SU-DHL-6 (cell line): ENCODE measurements around the gene GLDN.

Experiments
- H2AFZ ChIP-seq: fragments of 200-600 bp; sonication (generic); 2 replicates; pipeline ENCODE4 v1.6.1; 2014; ENCODE audit warnings: low read depth, mild to moderate bottlenecking, moderate library complexity, mixed read lengths, antibody characterized with exemption, low read length; ENCODE audit not compliant: severe bottlenecking
- H3F3A ChIP-seq: fragments of 200-600 bp; shearing (Covaris generic); 2 replicates; pipeline ENCODE4 v1.6.0; 2016; ENCODE audit warnings: antibody characterized with exemption, mild to moderate bottlenecking; ENCODE audit not compliant: insufficient read depth
- H3K27ac ChIP-seq: fragments of 200-600 bp; sonication (generic); 2 replicates; pipeline ENCODE4 v1.5.1; 2016; ENCODE audit warnings: low read depth, mild to moderate bottlenecking, low read length, moderate library complexity, mixed read lengths
- H3K27me3 ChIP-seq: fragments of 200-600 bp; sonication (generic), shearing (Covaris generic); 2 replicates; pipeline ENCODE4 v1.6.0; 2014; ENCODE audit warnings: mild to moderate bottlenecking, low read length
- H3K36me3 ChIP-seq: fragments of 200-600 bp; sonication (generic); 2 replicates; pipeline ENCODE4 v1.6.1; 2014; ENCODE audit warnings: mild to moderate bottlenecking, low read length, mixed read lengths
- H3K4me2 ChIP-seq: fragments of 300-600, 200-600 bp; shearing (Covaris generic), sonication (generic); 2 replicates; pipeline ENCODE4 v1.6.0; 2014; ENCODE audit warnings: low read length, low read depth, mild to moderate bottlenecking; ENCODE audit not compliant: poor library complexity, severe bottlenecking
- H3K4me3 ChIP-seq: fragments of 200-600 bp; sonication (generic); 2 replicates; pipeline ENCODE4 v1.5.1; 2014; ENCODE audit warnings: antibody characterized with exemption, low read length, mild to moderate bottlenecking, mixed read lengths; ENCODE audit not compliant: insufficient read depth, poor library complexity, severe bottlenecking
- H3K79me2 ChIP-seq: fragments of 200-600 bp; sonication (generic); 2 replicates; pipeline ENCODE4 v1.6.1; 2014; ENCODE audit warnings: mild to moderate bottlenecking, low read length, moderate library complexity; ENCODE audit not compliant: insufficient read depth
- H3K9ac ChIP-seq: fragments of 200-600 bp; sonication (generic); 2 replicates; pipeline ENCODE4 v1.7.0; 2014; ENCODE audit warnings: mild to moderate bottlenecking, low read length
- H3K9me2 ChIP-seq: fragments of 200-600 bp; sonication (generic); replicated peaks from 2 replicates; pipeline ENCODE4 v1.6.1; 2014; ENCODE audit warnings: low read length; ENCODE audit not compliant: insufficient read depth
- H3K9me3 ChIP-seq: fragments of 200-600 bp; sonication (generic); 2 replicates; pipeline ENCODE4 v1.6.1; 2014; ENCODE audit warnings: low read length, mixed read lengths; ENCODE audit not compliant: insufficient read depth
- H4K20me1 ChIP-seq: fragments of 200-600 bp; sonication (generic); 2 replicates; pipeline ENCODE4 v1.6.1; 2014; ENCODE audit warnings: low read depth, mild to moderate bottlenecking, antibody characterized with exemption, low read length, moderate library complexity, mixed read lengths
- EZH2phosphoT487 ChIP-seq: fragments of 200-600 bp; sonication (generic), shearing (Covaris generic); conservative IDR thresholded peaks from 2 replicates; pipeline ENCODE4 v1.6.1; 2018; ENCODE audit warnings: mild to moderate bottlenecking, antibody characterized with exemption, low read length, moderate library complexity, mixed read lengths
- TF ChIP-seq, protein P1 (sequence below): fragments of 200-600 bp; sonication (generic); IDR thresholded peaks from one replicate; pipeline ENCODE4 v1.5.1; 2017; ENCODE audit warnings: antibody characterized with exemption, mild to moderate bottlenecking, low read length, moderate library complexity; ENCODE audit not compliant: insufficient read depth, poor library complexity, severe bottlenecking

The GLDN gene

GRCh38 chr15:51425517-51426040 is 84.1 kb downstream of the GLDN start:
- Histone ChIP-seq H3K9me3 (no peaks in the 10 kb centered on the region), H3F3A (no peaks in the 10 kb centered on the region), H3K27ac (no peak overlapping the region), H3K9me2 (no peaks in the 10 kb centered on the region), H3K4me2 (no peak overlapping the region), H3K79me2 (no peaks in the 10 kb centered on the region), H3K4me3 (no peak overlapping the region), H3K36me3 (no peaks in the 10 kb centered on the region), H3K9ac (no peak overlapping the region), H2AFZ (no peak overlapping the region), H4K20me1 (no peaks in the 10 kb centered on the region), H3K27me3 (no peaks in the 10 kb centered on the region)
- no peak for TF ChIP-seq EZH2phosphoT487
- TF ChIP-seq, protein P1, sequence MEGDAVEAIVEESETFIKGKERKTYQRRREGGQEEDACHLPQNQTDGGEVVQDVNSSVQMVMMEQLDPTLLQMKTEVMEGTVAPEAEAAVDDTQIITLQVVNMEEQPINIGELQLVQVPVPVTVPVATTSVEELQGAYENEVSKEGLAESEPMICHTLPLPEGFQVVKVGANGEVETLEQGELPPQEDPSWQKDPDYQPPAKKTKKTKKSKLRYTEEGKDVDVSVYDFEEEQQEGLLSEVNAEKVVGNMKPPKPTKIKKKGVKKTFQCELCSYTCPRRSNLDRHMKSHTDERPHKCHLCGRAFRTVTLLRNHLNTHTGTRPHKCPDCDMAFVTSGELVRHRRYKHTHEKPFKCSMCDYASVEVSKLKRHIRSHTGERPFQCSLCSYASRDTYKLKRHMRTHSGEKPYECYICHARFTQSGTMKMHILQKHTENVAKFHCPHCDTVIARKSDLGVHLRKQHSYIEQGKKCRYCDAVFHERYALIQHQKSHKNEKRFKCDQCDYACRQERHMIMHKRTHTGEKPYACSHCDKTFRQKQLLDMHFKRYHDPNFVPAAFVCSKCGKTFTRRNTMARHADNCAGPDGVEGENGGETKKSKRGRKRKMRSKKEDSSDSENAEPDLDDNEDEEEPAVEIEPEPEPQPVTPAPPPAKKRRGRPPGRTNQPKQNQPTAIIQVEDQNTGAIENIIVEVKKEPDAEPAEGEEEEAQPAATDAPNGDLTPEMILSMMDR = no peak

GRCh38 chr15:51438526-51438925 is 97.1 kb downstream of the GLDN start:
- no peak for TF ChIP-seq EZH2phosphoT487
- TF ChIP-seq, protein P1 = no peak
- Histone ChIP-seq H2AFZ (no peak overlapping the region), H3K79me2 (no peaks in the 10 kb centered on the region)

GRCh38 chr15:51443282-51443914 is 101.9 kb downstream of the GLDN start:
- Histone ChIP-seq H3K79me2 (no peaks in the 10 kb centered on the region), H2AFZ (no peak overlapping the region), H3K9me3 (no peaks in the 10 kb centered on the region), H3K4me3 (no peak overlapping the region), H3K9me2 (no peaks in the 10 kb centered on the region), H3K36me3 (no peaks in the 10 kb centered on the region), H3K9ac (no peak overlapping the region), H3K27me3 (no peaks in the 10 kb centered on the region), H3F3A (no peaks in the 10 kb centered on the region), H3K4me2 (no peak overlapping the region), H3K27ac (no peak overlapping the region), H4K20me1 (no peaks in the 10 kb centered on the region)
- no peak for TF ChIP-seq EZH2phosphoT487
- TF ChIP-seq, protein P1 = no peak

More at GRCh38 chr15:51438526-51438925, 97.1 kb downstream of the GLDN start:
- Histone ChIP-seq H3K27ac (no peak overlapping the region), H3F3A (no peaks in the 10 kb centered on the region), H4K20me1 (no peaks in the 10 kb centered on the region), H3K4me3 (no peak overlapping the region), H3K9ac (no peak overlapping the region), H3K9me3 (no peaks in the 10 kb centered on the region), H3K4me2 (no peak overlapping the region), H3K36me3 (no peaks in the 10 kb centered on the region), H3K9me2 (no peaks in the 10 kb centered on the region), H3K27me3 (no peaks in the 10 kb centered on the region)
